SU-DHL-6 (cell line): ENCODE results near the gene BTG4.

Source experiments
- H2AFZ ChIP-seq: fragments of 200-600 bp; sonication (generic); 2 replicates; pipeline ENCODE4 v1.6.1; 2014; ENCODE audit warnings: low read depth, mild to moderate bottlenecking, moderate library complexity, mixed read lengths, antibody characterized with exemption, low read length; ENCODE audit not compliant: severe bottlenecking
- H3F3A ChIP-seq: fragments of 200-600 bp; shearing (Covaris generic); 2 replicates; pipeline ENCODE4 v1.6.0; 2016; ENCODE audit warnings: antibody characterized with exemption, mild to moderate bottlenecking; ENCODE audit not compliant: insufficient read depth
- H3K27ac ChIP-seq: fragments of 200-600 bp; sonication (generic); 2 replicates; pipeline ENCODE4 v1.5.1; 2016; ENCODE audit warnings: low read depth, mild to moderate bottlenecking, low read length, moderate library complexity, mixed read lengths
- H3K27me3 ChIP-seq: fragments of 200-600 bp; sonication (generic), shearing (Covaris generic); 2 replicates; pipeline ENCODE4 v1.6.0; 2014; ENCODE audit warnings: mild to moderate bottlenecking, low read length
- H3K36me3 ChIP-seq: fragments of 200-600 bp; sonication (generic); 2 replicates; pipeline ENCODE4 v1.6.1; 2014; ENCODE audit warnings: mild to moderate bottlenecking, low read length, mixed read lengths
- H3K4me2 ChIP-seq: fragments of 300-600, 200-600 bp; shearing (Covaris generic), sonication (generic); 2 replicates; pipeline ENCODE4 v1.6.0; 2014; ENCODE audit warnings: low read length, low read depth, mild to moderate bottlenecking; ENCODE audit not compliant: poor library complexity, severe bottlenecking
- H3K4me3 ChIP-seq: fragments of 200-600 bp; sonication (generic); 2 replicates; pipeline ENCODE4 v1.5.1; 2014; ENCODE audit warnings: antibody characterized with exemption, low read length, mild to moderate bottlenecking, mixed read lengths; ENCODE audit not compliant: insufficient read depth, poor library complexity, severe bottlenecking
- H3K79me2 ChIP-seq: fragments of 200-600 bp; sonication (generic); 2 replicates; pipeline ENCODE4 v1.6.1; 2014; ENCODE audit warnings: mild to moderate bottlenecking, low read length, moderate library complexity; ENCODE audit not compliant: insufficient read depth
- H3K9ac ChIP-seq: fragments of 200-600 bp; sonication (generic); 2 replicates; pipeline ENCODE4 v1.7.0; 2014; ENCODE audit warnings: mild to moderate bottlenecking, low read length
- H3K9me2 ChIP-seq: fragments of 200-600 bp; sonication (generic); replicated peaks from 2 replicates; pipeline ENCODE4 v1.6.1; 2014; ENCODE audit warnings: low read length; ENCODE audit not compliant: insufficient read depth
- H3K9me3 ChIP-seq: fragments of 200-600 bp; sonication (generic); 2 replicates; pipeline ENCODE4 v1.6.1; 2014; ENCODE audit warnings: low read length, mixed read lengths; ENCODE audit not compliant: insufficient read depth
- H4K20me1 ChIP-seq: fragments of 200-600 bp; sonication (generic); 2 replicates; pipeline ENCODE4 v1.6.1; 2014; ENCODE audit warnings: low read depth, mild to moderate bottlenecking, antibody characterized with exemption, low read length, moderate library complexity, mixed read lengths
- CTCF ChIP-seq: fragments of 200-600 bp; sonication (generic); IDR thresholded peaks from one replicate; pipeline ENCODE4 v1.5.1; 2017; ENCODE audit warnings: antibody characterized with exemption, mild to moderate bottlenecking, low read length, moderate library complexity; ENCODE audit not compliant: insufficient read depth, poor library complexity, severe bottlenecking
- EZH2phosphoT487 ChIP-seq: fragments of 200-600 bp; sonication (generic), shearing (Covaris generic); conservative IDR thresholded peaks from 2 replicates; pipeline ENCODE4 v1.6.1; 2018; ENCODE audit warnings: mild to moderate bottlenecking, antibody characterized with exemption, low read length, moderate library complexity, mixed read lengths

Gene BTG4

GRCh38 chr11:111499483-111499882 lies 12.7 kb downstream of the BTG4 start:
- H3K27me3 ChIP-seq: no peaks in the 10 kb centered on the region
- TF ChIP-seq EZH2phosphoT487: no peak
- TF ChIP-seq CTCF: no peak

GRCh38 chr11:111494040-111494439 lies 18.1 kb downstream of the BTG4 start:
- no peak overlapping the region for H2AFZ ChIP-seq
- H4K20me1 ChIP-seq: no peaks in the 10 kb centered on the region
- no peak overlapping the region for H3K9ac ChIP-seq
- no peaks in the 10 kb centered on the region for H3K9me2 ChIP-seq
- TF ChIP-seq EZH2phosphoT487 (no peak), CTCF (no peak)
- no peaks in the 10 kb centered on the region for H3K27me3 ChIP-seq
- H3K4me2 ChIP-seq: no peak overlapping the region
- no peaks in the 10 kb centered on the region for H3K9me3 ChIP-seq
- H3K36me3 ChIP-seq: no peaks in the 10 kb centered on the region
- H3F3A ChIP-seq: no peaks in the 10 kb centered on the region
- no peaks in the 10 kb centered on the region for H3K79me2 ChIP-seq
- H3K4me3 ChIP-seq: no peak overlapping the region
- H3K27ac ChIP-seq: no peak overlapping the region

More at GRCh38 chr11:111499483-111499882, 12.7 kb downstream of the BTG4 start:
- Histone ChIP-seq H3K27ac (no peak overlapping the region), H3K9me3 (no peaks in the 10 kb centered on the region), H3F3A (no peaks in the 10 kb centered on the region), H3K4me2 (no peak overlapping the region), H4K20me1 (no peaks in the 10 kb centered on the region), H3K36me3 (no peaks in the 10 kb centered on the region), H3K9me2 (no peaks in the 10 kb centered on the region), H3K9ac (no peak overlapping the region), H3K79me2 (no peaks in the 10 kb centered on the region), H3K4me3 (no peak overlapping the region), H2AFZ (no peak overlapping the region)

- H3F3A ChIP-seq: no peaks in the 10 kb centered on the region
- no peak overlapping the region for H3K4me2 ChIP-seq
- no peak overlapping the region for H3K27ac ChIP-seq
- H3K36me3 ChIP-seq: no peaks in the 10 kb centered on the region
- no peak overlapping the region for H3K9ac ChIP-seq
- H3K79me2 ChIP-seq: no peaks in the 10 kb centered on the region
- no peaks in the 10 kb centered on the region for H3K27me3 ChIP-seq
- no peak for TF ChIP-seq EZH2phosphoT487
- TF ChIP-seq CTCF: no peak
- H4K20me1 ChIP-seq: no peaks in the 10 kb centered on the region
- no peaks in the 10 kb centered on the region for H3K9me3 ChIP-seq
- no peak overlapping the region for H3K4me3 ChIP-seq
- no peak overlapping the region for H2AFZ ChIP-seq
- H3K9me2 ChIP-seq: no peaks in the 10 kb centered on the region
Observed at GRCh38 chr11:111490496-111490895, 21.7 kb downstream of the BTG4 start.
